ENCODE data around the gene DNHD1. TPM values are rescaled to one million over a fixed set of nuclear protein-coding genes. Genes with fewer than 3 reads are reported as not detected.

DNHD1 gene
- total and polyA plus RNA-seq, 9 of the 15 experiments (the other 6 are each of a cell fraction or from before 2014, with no cell fraction given) = 0.82 to 9.7 (median 3.8) TPM

DNA sequence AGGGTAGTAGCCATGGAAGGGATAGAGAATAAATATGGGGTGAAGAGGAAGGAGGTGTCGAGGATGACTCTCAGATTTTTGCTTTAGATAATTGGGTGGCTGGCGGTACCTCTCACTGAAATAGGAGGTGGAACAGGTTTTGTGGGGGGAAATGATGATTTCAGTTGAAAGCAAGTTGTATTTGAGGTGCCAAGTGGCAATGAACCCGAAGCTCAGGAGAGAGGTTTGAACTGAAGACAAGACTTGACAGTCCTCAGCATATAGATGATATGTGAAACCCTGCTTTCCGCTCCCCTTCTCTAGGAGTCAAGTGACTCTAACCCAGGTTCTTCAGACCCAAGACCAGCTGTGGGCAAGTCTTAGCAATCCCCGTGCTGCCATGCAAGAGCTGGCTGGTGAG, 72.6 kb downstream of the DNHD1 start (continued):
- TF ChIP-seq, protein P1, sequence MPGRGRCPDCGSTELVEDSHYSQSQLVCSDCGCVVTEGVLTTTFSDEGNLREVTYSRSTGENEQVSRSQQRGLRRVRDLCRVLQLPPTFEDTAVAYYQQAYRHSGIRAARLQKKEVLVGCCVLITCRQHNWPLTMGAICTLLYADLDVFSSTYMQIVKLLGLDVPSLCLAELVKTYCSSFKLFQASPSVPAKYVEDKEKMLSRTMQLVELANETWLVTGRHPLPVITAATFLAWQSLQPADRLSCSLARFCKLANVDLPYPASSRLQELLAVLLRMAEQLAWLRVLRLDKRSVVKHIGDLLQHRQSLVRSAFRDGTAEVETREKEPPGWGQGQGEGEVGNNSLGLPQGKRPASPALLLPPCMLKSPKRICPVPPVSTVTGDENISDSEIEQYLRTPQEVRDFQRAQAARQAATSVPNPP (IDR thresholded peaks at IDR 0.05; ENCODE audit: borderline replicate concordance, insufficient read depth, insufficient read length) = no peak
- TF ChIP-seq, protein P2, sequence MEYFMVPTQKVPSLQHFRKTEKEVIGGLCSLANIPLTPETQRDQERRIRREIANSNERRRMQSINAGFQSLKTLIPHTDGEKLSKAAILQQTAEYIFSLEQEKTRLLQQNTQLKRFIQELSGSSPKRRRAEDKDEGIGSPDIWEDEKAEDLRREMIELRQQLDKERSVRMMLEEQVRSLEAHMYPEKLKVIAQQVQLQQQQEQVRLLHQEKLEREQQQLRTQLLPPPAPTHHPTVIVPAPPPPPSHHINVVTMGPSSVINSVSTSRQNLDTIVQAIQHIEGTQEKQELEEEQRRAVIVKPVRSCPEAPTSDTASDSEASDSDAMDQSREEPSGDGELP (CRISPR knock-in tag; IDR thresholded peaks at IDR 0.05; ENCODE audit: borderline replicate concordance) = 0 out of 2 replicates have a peak, but pooled peaks have one; percentile 17
- TF ChIP-seq, protein P3, sequence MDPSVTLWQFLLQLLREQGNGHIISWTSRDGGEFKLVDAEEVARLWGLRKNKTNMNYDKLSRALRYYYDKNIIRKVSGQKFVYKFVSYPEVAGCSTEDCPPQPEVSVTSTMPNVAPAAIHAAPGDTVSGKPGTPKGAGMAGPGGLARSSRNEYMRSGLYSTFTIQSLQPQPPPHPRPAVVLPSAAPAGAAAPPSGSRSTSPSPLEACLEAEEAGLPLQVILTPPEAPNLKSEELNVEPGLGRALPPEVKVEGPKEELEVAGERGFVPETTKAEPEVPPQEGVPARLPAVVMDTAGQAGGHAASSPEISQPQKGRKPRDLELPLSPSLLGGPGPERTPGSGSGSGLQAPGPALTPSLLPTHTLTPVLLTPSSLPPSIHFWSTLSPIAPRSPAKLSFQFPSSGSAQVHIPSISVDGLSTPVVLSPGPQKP (CRISPR knock-in tag; IDR thresholded peaks at IDR 0.05) = no peak
- peak; percentile 2; the same call in 1 of the 2 replicates for TF ChIP-seq MAFF (IDR thresholded peaks at IDR 0.05; ENCODE audit: low read length)
- no peak for TF ChIP-seq ZEB2 (IDR thresholded peaks at IDR 0.05)
- no peak for TF ChIP-seq NR2C2 (CRISPR knock-in tag; IDR thresholded peaks at IDR 0.05)
- no peak for TF ChIP-seq NR2C2 (tag; IDR thresholded peaks at IDR 0.05)
